Neural cell (in vitro differentiated cells): ENCODE data around the gene RPL41. TPM values are rescaled to one million over a fixed set of nuclear protein-coding genes. Genes with fewer than 3 reads are reported as not detected.
"Not testable (repeated sequence)": the region's sequence is repeated elsewhere in the genome, so short reads cannot be mapped to it uniquely, and the experiment has no call there.

Experiments used
- H2AFZ ChIP-seq: fragments of 200-600, 300-800 bp; sonication (generic), shearing (Covaris generic); 2 replicates; pipeline ENCODE4 v1.6.0; 2014; ENCODE audit warnings: low read depth, mild to moderate bottlenecking, antibody characterized with exemption, low read length, moderate library complexity
- H3F3A ChIP-seq: fragments of 200-600 bp; shearing (Covaris generic); 2 replicates; pipeline ENCODE4 v1.6.1; 2016; ENCODE audit warnings: mild to moderate bottlenecking, moderate library complexity, mixed read lengths, antibody characterized with exemption, low read length; ENCODE audit not compliant: insufficient read depth, poor library complexity, severe bottlenecking
- H3K27ac ChIP-seq: fragments of 200-600, 300-800 bp; sonication (generic), shearing (Covaris generic); 2 replicates; pipeline ENCODE4 v1.5.1; 2014; ENCODE audit warnings: mild to moderate bottlenecking, low read length, moderate library complexity
- H3K27me3 ChIP-seq: fragments of 300-800, 200-600 bp; sonication (generic), shearing (Covaris generic); 2 replicates; pipeline ENCODE4 v1.6.0; 2014; ENCODE audit warnings: mild to moderate bottlenecking, low read depth, low read length, moderate library complexity; ENCODE audit not compliant: insufficient read depth
- H3K36me3 ChIP-seq: fragments of 300-800, 200-600 bp; sonication (generic), shearing (Covaris generic); 2 replicates; pipeline ENCODE4 v1.5.1; 2014; ENCODE audit warnings: mild to moderate bottlenecking, antibody characterized with exemption, low read length, moderate library complexity; ENCODE audit not compliant: insufficient read depth
- H3K4me2 ChIP-seq: fragments of 300-800, 200-600 bp; sonication (generic), shearing (Covaris generic); 2 replicates; pipeline ENCODE4 v1.6.0; 2014; ENCODE audit warnings: mild to moderate bottlenecking, low read length
- H3K4me3 ChIP-seq: fragments of 300-800, 200-600 bp; sonication (generic), shearing (Covaris generic); 2 replicates; pipeline ENCODE4 v1.5.1; 2014; ENCODE audit warnings: mild to moderate bottlenecking, low read length, moderate library complexity
- H3K79me2 ChIP-seq: fragments of 200-600 bp; shearing (Covaris generic); replicated peaks from 2 replicates; pipeline ENCODE4 v1.6.0; 2014; ENCODE audit warnings: mild to moderate bottlenecking, low read length, moderate library complexity; ENCODE audit not compliant: insufficient read depth
- H3K9ac ChIP-seq: fragments of 300-800, 200-600 bp; sonication (generic), shearing (Covaris generic); 2 replicates; pipeline ENCODE4 v1.6.1; 2016; ENCODE audit warnings: mild to moderate bottlenecking, low read length, mixed read lengths
- H3K9me2 ChIP-seq: fragments of 200-600 bp; shearing (Covaris generic); 2 replicates; pipeline ENCODE4 v1.6.1; 2016; ENCODE audit warnings: mild to moderate bottlenecking, low read length, mixed read lengths; ENCODE audit not compliant: insufficient read depth
- H3K9me3 ChIP-seq: fragments of 200-600, 300-800 bp; sonication (generic), shearing (Covaris generic); 2 replicates; pipeline ENCODE4 v1.6.1; 2016; ENCODE audit warnings: mild to moderate bottlenecking, mixed run types, low read length, moderate library complexity, mixed read lengths
- H4K20me1 ChIP-seq: fragments of 200-600 bp; shearing (Covaris generic); 2 replicates; pipeline ENCODE4 v1.6.1; 2016; ENCODE audit warnings: mild to moderate bottlenecking, mixed run types; ENCODE audit not compliant: insufficient read depth
- EP300 ChIP-seq: fragments of 450-650 bp; conservative IDR thresholded peaks from 2 replicates; pipeline ENCODE4 v1.6.1; 2014; ENCODE audit warnings: antibody characterized with exemption, mild to moderate bottlenecking, moderate library complexity; ENCODE audit not compliant: poor library complexity, severe bottlenecking
- EZH2 ChIP-seq: fragments of 200-600, 300-800 bp; shearing (Covaris generic), sonication (generic); IDR thresholded peaks from 2 replicates; pipeline ENCODE4 v1.6.1; 2014; ENCODE audit warnings: antibody characterized with exemption, low read length, borderline replicate concordance, mild to moderate bottlenecking; ENCODE audit not compliant: insufficient read depth, poor library complexity, severe bottlenecking
- MXI1 ChIP-seq: fragments of 450-650 bp; conservative IDR thresholded peaks from 2 replicates; pipeline ENCODE4 v1.6.1; 2014; ENCODE audit warnings: antibody characterized with exemption, mild to moderate bottlenecking; ENCODE audit not compliant: poor library complexity, severe bottlenecking
- POLR2AphosphoS5 ChIP-seq: IDR thresholded peaks from 2 replicates; pipeline ENCODE4 v1.6.1; 2012
- RAD21 ChIP-seq: fragments of 450-650 bp; conservative IDR thresholded peaks from 2 replicates; pipeline ENCODE4 v1.6.1; 2014; ENCODE audit warnings: antibody characterized with exemption, mild to moderate bottlenecking, moderate library complexity
- SMC3 ChIP-seq: fragments of 450-650 bp; conservative IDR thresholded peaks from 2 replicates; pipeline ENCODE4 v1.6.1; 2014; ENCODE audit warnings: antibody characterized with exemption, mild to moderate bottlenecking, moderate library complexity; ENCODE audit not compliant: poor library complexity
- TAF1 ChIP-seq: IDR thresholded peaks from 2 replicates; pipeline ENCODE4 v1.6.1; 2012; ENCODE audit warnings: low read depth
- polyA plus RNA-seq: library from polyadenylated mRNA; depleted of rRNA; stranded (reverse); fragments of >200 nt; gene quantifications from 2 replicates; pipeline ENCODE4 v1.2.3, GENCODE V29; 2014
- TF ChIP-seq, protein P1 (sequence below): IDR thresholded peaks from 2 replicates; pipeline ENCODE4 v1.6.1; 2012; ENCODE audit warnings: borderline replicate concordance
- TF ChIP-seq, protein P2 (sequence below): fragments of 450-650 bp; IDR thresholded peaks from 2 replicates; pipeline ENCODE4 v1.5.1; 2014; ENCODE audit warnings: antibody characterized with exemption, mild to moderate bottlenecking, moderate library complexity; ENCODE audit not compliant: poor library complexity, severe bottlenecking

RPL41 gene
- polyA plus RNA-seq, 1 donor from 2014 or later, result 2,186 TPM

DNA sequence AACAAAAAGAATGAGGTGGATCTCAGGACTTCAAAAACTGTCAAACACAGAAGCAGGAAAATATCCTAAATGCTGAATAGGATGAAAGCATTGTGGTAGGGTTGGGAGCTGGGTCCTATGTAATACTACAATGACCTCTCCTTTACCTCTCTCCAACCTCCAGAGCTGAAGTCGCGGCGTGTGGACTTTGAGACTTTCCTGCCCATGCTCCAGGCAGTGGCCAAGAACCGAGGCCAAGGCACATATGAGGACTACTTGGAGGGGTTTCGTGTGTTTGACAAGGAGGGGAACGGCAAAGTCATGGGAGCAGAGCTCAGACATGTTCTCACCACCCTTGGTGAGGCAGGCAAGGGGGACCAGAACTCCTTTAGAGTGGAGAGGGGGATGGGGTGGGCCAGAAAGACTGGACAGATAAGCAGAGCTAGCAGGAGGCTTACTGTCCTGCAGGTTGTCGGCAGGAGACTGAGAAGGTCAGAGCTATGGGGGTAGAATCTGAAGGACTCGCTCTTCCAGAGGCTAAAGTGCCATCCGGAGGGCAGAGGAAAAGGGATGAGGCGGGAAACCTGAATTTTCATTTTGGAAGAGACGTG, 38.9 kb downstream of the RPL41 start:
- Histone ChIP-seq H3K9me3 (no peaks in the 10 kb centered on the region), H3K79me2 (peaks cover 35% of the 10 kb centered on the region)

DNA sequence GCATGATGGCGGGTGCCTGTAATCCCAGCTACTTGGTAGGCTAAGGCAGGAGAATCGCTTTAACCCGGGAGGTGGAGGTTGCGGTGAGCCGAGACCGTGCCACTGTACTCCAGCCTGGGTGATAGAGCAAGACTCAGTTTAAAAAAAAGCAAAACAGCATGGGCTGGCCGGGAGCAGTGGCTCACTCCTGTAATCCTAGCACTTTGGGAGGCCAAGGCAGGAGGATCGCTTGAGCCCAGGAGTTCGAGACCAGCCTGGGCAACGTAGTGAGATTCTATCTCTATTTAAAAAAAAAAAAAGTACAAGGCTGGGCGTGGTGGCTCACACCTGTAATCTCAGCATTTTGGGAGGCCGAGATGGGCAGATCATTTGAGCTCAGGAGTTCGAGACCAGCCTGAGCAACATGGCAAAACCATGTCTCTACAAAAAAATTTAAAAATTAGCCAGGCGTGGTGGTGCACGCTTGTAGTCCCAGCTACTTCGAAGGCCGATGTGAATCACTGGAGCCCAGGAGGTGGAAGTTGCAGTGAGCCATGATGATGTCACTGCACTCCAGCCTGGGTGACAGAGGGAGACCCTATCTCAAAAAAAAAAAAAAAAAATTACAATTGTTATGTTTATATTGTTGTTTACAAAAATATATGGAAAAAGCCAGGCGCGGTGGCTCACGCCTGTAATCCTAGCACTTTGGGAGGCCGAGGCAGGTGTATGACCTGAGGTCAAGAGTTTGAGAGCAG, 40.2 kb downstream of the RPL41 start:
- H3K9ac ChIP-seq, result peak overlapping the region; percentile 92
- H3K4me3 ChIP-seq, result peak overlapping the region; percentile 79
- H3K79me2 ChIP-seq, result peaks cover 40% of the 10 kb centered on the region
- H4K20me1 ChIP-seq, H3F3A ChIP-seq, H3K27me3 ChIP-seq, H3K9me3 ChIP-seq, H3K4me2 ChIP-seq, H3K9me2 ChIP-seq, H2AFZ ChIP-seq: not testable (repeated sequence)
- H3K36me3 ChIP-seq, result peaks cover 13% of the 10 kb centered on the region
- peak overlapping the region; percentile 98 for H3K27ac ChIP-seq

More for the DNA sequence above, 38.9 kb downstream of the RPL41 start:
- Histone ChIP-seq H3K4me2 (no peak overlapping the region), H2AFZ (no peak overlapping the region), H3K9me2 (no peaks in the 10 kb centered on the region), H3K9ac (no peak overlapping the region), H3K36me3 (peaks cover 9% of the 10 kb centered on the region), H3K4me3 (no peak overlapping the region), H3K27me3 (no peaks in the 10 kb centered on the region), H3F3A (peaks cover 3% of the 10 kb centered on the region), H3K27ac (no peak overlapping the region), H4K20me1 (peaks cover 2% of the 10 kb centered on the region)
- TF ChIP-seq MXI1 (no peak), TAF1 (no peak), EZH2 (no peak), EP300 (no peak), RAD21 (no peak), POLR2AphosphoS5 (no peak), SMC3 (no peak)
- TF ChIP-seq, protein P1, sequence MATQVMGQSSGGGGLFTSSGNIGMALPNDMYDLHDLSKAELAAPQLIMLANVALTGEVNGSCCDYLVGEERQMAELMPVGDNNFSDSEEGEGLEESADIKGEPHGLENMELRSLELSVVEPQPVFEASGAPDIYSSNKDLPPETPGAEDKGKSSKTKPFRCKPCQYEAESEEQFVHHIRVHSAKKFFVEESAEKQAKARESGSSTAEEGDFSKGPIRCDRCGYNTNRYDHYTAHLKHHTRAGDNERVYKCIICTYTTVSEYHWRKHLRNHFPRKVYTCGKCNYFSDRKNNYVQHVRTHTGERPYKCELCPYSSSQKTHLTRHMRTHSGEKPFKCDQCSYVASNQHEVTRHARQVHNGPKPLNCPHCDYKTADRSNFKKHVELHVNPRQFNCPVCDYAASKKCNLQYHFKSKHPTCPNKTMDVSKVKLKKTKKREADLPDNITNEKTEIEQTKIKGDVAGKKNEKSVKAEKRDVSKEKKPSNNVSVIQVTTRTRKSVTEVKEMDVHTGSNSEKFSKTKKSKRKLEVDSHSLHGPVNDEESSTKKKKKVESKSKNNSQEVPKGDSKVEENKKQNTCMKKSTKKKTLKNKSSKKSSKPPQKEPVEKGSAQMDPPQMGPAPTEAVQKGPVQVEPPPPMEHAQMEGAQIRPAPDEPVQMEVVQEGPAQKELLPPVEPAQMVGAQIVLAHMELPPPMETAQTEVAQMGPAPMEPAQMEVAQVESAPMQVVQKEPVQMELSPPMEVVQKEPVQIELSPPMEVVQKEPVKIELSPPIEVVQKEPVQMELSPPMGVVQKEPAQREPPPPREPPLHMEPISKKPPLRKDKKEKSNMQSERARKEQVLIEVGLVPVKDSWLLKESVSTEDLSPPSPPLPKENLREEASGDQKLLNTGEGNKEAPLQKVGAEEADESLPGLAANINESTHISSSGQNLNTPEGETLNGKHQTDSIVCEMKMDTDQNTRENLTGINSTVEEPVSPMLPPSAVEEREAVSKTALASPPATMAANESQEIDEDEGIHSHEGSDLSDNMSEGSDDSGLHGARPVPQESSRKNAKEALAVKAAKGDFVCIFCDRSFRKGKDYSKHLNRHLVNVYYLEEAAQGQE, result no peak
- TF ChIP-seq, protein P2, sequence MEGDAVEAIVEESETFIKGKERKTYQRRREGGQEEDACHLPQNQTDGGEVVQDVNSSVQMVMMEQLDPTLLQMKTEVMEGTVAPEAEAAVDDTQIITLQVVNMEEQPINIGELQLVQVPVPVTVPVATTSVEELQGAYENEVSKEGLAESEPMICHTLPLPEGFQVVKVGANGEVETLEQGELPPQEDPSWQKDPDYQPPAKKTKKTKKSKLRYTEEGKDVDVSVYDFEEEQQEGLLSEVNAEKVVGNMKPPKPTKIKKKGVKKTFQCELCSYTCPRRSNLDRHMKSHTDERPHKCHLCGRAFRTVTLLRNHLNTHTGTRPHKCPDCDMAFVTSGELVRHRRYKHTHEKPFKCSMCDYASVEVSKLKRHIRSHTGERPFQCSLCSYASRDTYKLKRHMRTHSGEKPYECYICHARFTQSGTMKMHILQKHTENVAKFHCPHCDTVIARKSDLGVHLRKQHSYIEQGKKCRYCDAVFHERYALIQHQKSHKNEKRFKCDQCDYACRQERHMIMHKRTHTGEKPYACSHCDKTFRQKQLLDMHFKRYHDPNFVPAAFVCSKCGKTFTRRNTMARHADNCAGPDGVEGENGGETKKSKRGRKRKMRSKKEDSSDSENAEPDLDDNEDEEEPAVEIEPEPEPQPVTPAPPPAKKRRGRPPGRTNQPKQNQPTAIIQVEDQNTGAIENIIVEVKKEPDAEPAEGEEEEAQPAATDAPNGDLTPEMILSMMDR, result no peak
